H1 (cell line): ENCODE data around the gene VIT. TPM values are rescaled to one million over a fixed set of nuclear protein-coding genes. Genes with fewer than 3 reads are reported as not detected.
A peak's percentile ranks its signal among the peaks of the same experiment; 100 is the strongest.

Experiments used
- CTCF ChIA-PET: fragments of 300-600 bp; sonication (Branson Sonifier 250); formaldehyde crosslinking; loops from one replicate; lab custom pipeline; 2021; ENCODE audit not compliant: partially characterized antibody; lab: Charles Lee
- POLR2A ChIA-PET: fragments of 300-600 bp; sonication (Branson Sonifier 250); formaldehyde crosslinking; loops from one replicate; lab custom pipeline; 2021; ENCODE audit warnings: inconsistent platforms; ENCODE audit not compliant: partially characterized antibody; lab: Charles Lee
- DNase-seq, 2 experiments: peaks; one replicate each; pipeline versions ENCODE4 v3.0.0 to v3.0.0-alpha.2; 2010 to 2022; ENCODE audit warnings: low spot score in 2 of 2, low read depth in 1 of 2, mixed read lengths in 1 of 2
- FAIRE-seq: peaks from 2 replicates; lab custom pipeline; 2011; peaks lifted over from hg19 to GRCh38; lab: Jason Lieb, UNC
- H2AFZ ChIP-seq: 2 replicates; pipeline ENCODE4 v1.8.1; 2012; ENCODE audit warnings: low read length, inconsistent platforms
- H2AK5ac ChIP-seq: 2 replicates; pipeline ENCODE4 v1.6.1; 2013; ENCODE audit warnings: low read depth, low read length
- H2BK120ac ChIP-seq: replicated peaks from 2 replicates; pipeline ENCODE3; 2013; ENCODE audit warnings: low read depth, low read length, inconsistent platforms
- H2BK12ac ChIP-seq: 2 replicates; pipeline ENCODE4 v1.6.1; 2013; ENCODE audit warnings: low read depth, low read length
- H2BK15ac ChIP-seq: 2 replicates; pipeline ENCODE4 v1.6.1; 2013; ENCODE audit warnings: low read length
- H2BK20ac ChIP-seq: 2 replicates; pipeline ENCODE4 v1.6.1; 2013; ENCODE audit warnings: low read length
- H2BK5ac ChIP-seq: 2 replicates; pipeline ENCODE4 v1.6.1; 2013; ENCODE audit warnings: low read depth, low read length
- H3K14ac ChIP-seq: 2 replicates; pipeline ENCODE4 v1.6.1; 2013; ENCODE audit warnings: inconsistent platforms; ENCODE audit not compliant: insufficient read length
- H3K18ac ChIP-seq: 2 replicates; pipeline ENCODE4 v1.6.1; 2013; ENCODE audit warnings: low read length; ENCODE audit errors: extremely low read depth
- H3K23ac ChIP-seq: 2 replicates; pipeline ENCODE4 v1.6.1; 2013; ENCODE audit warnings: inconsistent platforms; ENCODE audit not compliant: insufficient read length
- H3K23me2 ChIP-seq: 2 replicates; pipeline ENCODE4 v1.6.1; 2013; ENCODE audit warnings: low read depth, low read length
- H3K27ac ChIP-seq: 2 replicates; pipeline ENCODE4 v1.6.1; 2011; ENCODE audit warnings: low read depth, low read length, inconsistent platforms
- H3K27me3 ChIP-seq, 4 experiments: replicated peaks in 1 of 4; 1 replicate in 1 of 4; 2 replicates in 3 of 4; pipeline versions ENCODE4 v1.6.1 to v1.8.1; 2011 to 2013; ENCODE audit warnings: low read length in 3 of 4, mild to moderate bottlenecking in 3 of 4, inconsistent platforms in 2 of 4, mixed read lengths in 2 of 4, moderate library complexity in 1 of 4; ENCODE audit not compliant: control insufficient read depth in 3 of 4, insufficient read depth in 3 of 4; ENCODE audit errors: extremely low read depth in 1 of 4
- H3K36me3 ChIP-seq, 4 experiments: 2 replicates each; pipeline versions ENCODE4 v1.6.1 to v1.8.1; 2011 to 2013; ENCODE audit warnings: mild to moderate bottlenecking in 4 of 4, low read length in 3 of 4, moderate library complexity in 2 of 4, control low read depth in 1 of 4, inconsistent platforms in 1 of 4; ENCODE audit not compliant: insufficient read depth in 4 of 4, control insufficient read depth in 2 of 4
- H3K4ac ChIP-seq: replicated peaks from 2 replicates; pipeline ENCODE3; 2013; ENCODE audit warnings: low read length, low read depth, mixed read lengths, inconsistent platforms; ENCODE audit not compliant: insufficient read length
- H3K4me1 ChIP-seq, 4 experiments: replicated peaks in 1 of 4; 1 replicate in 1 of 4; 2 replicates in 3 of 4; pipeline versions ENCODE4 v1.6.1 to v1.8.1; 2011 to 2013; ENCODE audit warnings: low read length in 3 of 4, inconsistent platforms in 2 of 4, mixed read lengths in 1 of 4; ENCODE audit not compliant: insufficient read depth in 4 of 4, control insufficient read depth in 3 of 4
- H3K4me2 ChIP-seq, 2 experiments: 2 replicates each; pipeline versions ENCODE4 v1.6.1 to v1.8.1; 2011 to 2013; ENCODE audit warnings: low read depth in 2 of 2, low read length in 2 of 2, control low read depth in 1 of 2, inconsistent platforms in 1 of 2, mild to moderate bottlenecking in 1 of 2; ENCODE audit not compliant: insufficient read depth in 1 of 2
- H3K4me3 ChIP-seq, 4 experiments: fragments of 200-600, 300-600 bp in 1 of 4; sonication (generic), shearing (Covaris generic), sonication (Bioruptor Twin) in 1 of 4; 2 replicates each; pipeline versions ENCODE4 v1.5.1 to v1.8.1; 2011 to 2016; ENCODE audit warnings: low read length in 4 of 4, low read depth in 3 of 4, control low read depth in 2 of 4, inconsistent platforms in 2 of 4, mild to moderate bottlenecking in 2 of 4, mixed read lengths in 1 of 4, moderate library complexity in 1 of 4; ENCODE audit not compliant: insufficient read depth in 2 of 4; ENCODE audit errors: extremely low read depth in 1 of 4
- H3K56ac ChIP-seq: replicated peaks from 2 replicates; pipeline ENCODE3; 2013; ENCODE audit warnings: low read depth, mild to moderate bottlenecking, mixed read lengths, low read length, inconsistent platforms; ENCODE audit not compliant: insufficient read length
- H3K79me1 ChIP-seq: 2 replicates; pipeline ENCODE4 v1.6.1; 2013; ENCODE audit warnings: low read depth, low read length, control low read depth
- H3K79me2 ChIP-seq, 2 experiments: 2 replicates each; pipeline versions ENCODE4 v1.6.1 to v1.8.1; 2012 to 2013; ENCODE audit warnings: low read length in 2 of 2, mild to moderate bottlenecking in 2 of 2, inconsistent platforms in 1 of 2; ENCODE audit not compliant: insufficient read depth in 2 of 2, control insufficient read depth in 1 of 2
- H3K9ac ChIP-seq, 4 experiments: replicated peaks in 1 of 4; 1 replicate in 1 of 4; 2 replicates in 3 of 4; pipeline versions ENCODE4 v1.6.1 to v1.8.1; 2011 to 2013; ENCODE audit warnings: low read depth in 3 of 4, low read length in 3 of 4, control low read depth in 2 of 4, mild to moderate bottlenecking in 2 of 4, moderate library complexity in 2 of 4, inconsistent platforms in 1 of 4; ENCODE audit errors: extremely low read depth in 1 of 4
- H3K9me3 ChIP-seq, 2 experiments: 2 replicates each; pipeline versions ENCODE4 v1.6.1 to v1.8.1; 2012 to 2013; ENCODE audit warnings: mild to moderate bottlenecking in 2 of 2, moderate library complexity in 2 of 2, control low read depth in 1 of 2, inconsistent platforms in 1 of 2, low read depth in 1 of 2, low read length in 1 of 2, mixed read lengths in 1 of 2; ENCODE audit not compliant: insufficient read depth in 2 of 2
- H4K20me1 ChIP-seq, 2 experiments: replicated peaks in 1 of 2; 2 replicates each; pipeline versions ENCODE3 to v1.8.1; 2011 to 2013; ENCODE audit warnings: inconsistent platforms in 2 of 2, low read length in 2 of 2, mild to moderate bottlenecking in 1 of 2; ENCODE audit not compliant: insufficient read depth in 2 of 2, control insufficient read depth in 1 of 2
- H4K5ac ChIP-seq: 2 replicates; pipeline ENCODE4 v1.6.1; 2013; ENCODE audit warnings: low read length, low read depth, mixed read lengths, inconsistent platforms; ENCODE audit not compliant: insufficient read length
- H4K8ac ChIP-seq: 2 replicates; pipeline ENCODE4 v1.8.0; 2013; ENCODE audit warnings: mild to moderate bottlenecking, moderate library complexity, low read length, inconsistent platforms; ENCODE audit not compliant: insufficient read depth; ENCODE audit errors: extremely low read depth
- H4K91ac ChIP-seq: replicated peaks from 2 replicates; pipeline ENCODE3; 2013; ENCODE audit warnings: low read length, mixed read lengths, inconsistent platforms; ENCODE audit not compliant: insufficient read length
- BRCA1 ChIP-seq: IDR thresholded peaks from 2 replicates; pipeline ENCODE4 v1.6.1; 2012; ENCODE audit warnings: low read depth, low read length, improper control_type of control experiment
- CTCF ChIP-seq, 3 experiments: IDR thresholded peaks; 1 replicate in 2 of 3; 2 replicates in 1 of 3; pipeline versions ENCODE4 v1.5.1 to v1.6.1; 2011; ENCODE audit warnings: low read length in 3 of 3, mild to moderate bottlenecking in 3 of 3, inconsistent platforms in 2 of 3, low read depth in 1 of 3, moderate library complexity in 1 of 3; ENCODE audit not compliant: insufficient read depth in 1 of 3; ENCODE audit errors: control extremely low read depth in 1 of 3
- EP300 ChIP-seq, 2 experiments: IDR thresholded peaks; 1 replicate in 1 of 2; 2 replicates in 1 of 2; pipeline ENCODE4 v1.6.1; 2011 to 2012; ENCODE audit warnings: low read depth in 2 of 2, low read length in 2 of 2, mild to moderate bottlenecking in 2 of 2, borderline replicate concordance in 1 of 2, inconsistent platforms in 1 of 2, moderate library complexity in 1 of 2
- FOSL1 ChIP-seq: IDR thresholded peaks from 2 replicates; pipeline ENCODE4 v1.6.1; 2011; ENCODE audit warnings: mild to moderate bottlenecking, low read depth, low read length, moderate library complexity; ENCODE audit not compliant: insufficient read depth
- KDM4A ChIP-seq: IDR thresholded peaks from one replicate; pipeline ENCODE4 v1.7.1; 2012; ENCODE audit warnings: low read depth, mild to moderate bottlenecking, moderate library complexity, low read length, inconsistent platforms; ENCODE audit not compliant: severe bottlenecking
- MAX ChIP-seq: IDR thresholded peaks from 2 replicates; pipeline ENCODE4 v1.6.1; 2012; ENCODE audit warnings: inconsistent platforms
- NANOG ChIP-seq: IDR thresholded peaks from 2 replicates; pipeline ENCODE4 v1.6.1; 2011; ENCODE audit warnings: low read length, low read depth, mild to moderate bottlenecking, inconsistent platforms; ENCODE audit not compliant: insufficient read depth, poor library complexity, severe bottlenecking
- RAD21 ChIP-seq, 2 experiments: IDR thresholded peaks in 1 of 2; conservative IDR thresholded peaks in 1 of 2; 2 replicates each; pipeline ENCODE4 v1.6.1; 2011; ENCODE audit warnings: low read depth in 2 of 2, low read length in 2 of 2, improper control_type of control experiment in 1 of 2, inconsistent platforms in 1 of 2, mild to moderate bottlenecking in 1 of 2, moderate library complexity in 1 of 2
- RFX5 ChIP-seq: IDR thresholded peaks from 2 replicates; pipeline ENCODE4 v1.6.1; 2011; ENCODE audit warnings: low read depth, low read length, improper control_type of control experiment, borderline replicate concordance
- YY1 ChIP-seq: IDR thresholded peaks from 2 replicates; pipeline ENCODE4 v1.6.1; 2011; ENCODE audit warnings: low read depth, mild to moderate bottlenecking, low read length
- whole genome bisulfite sequencing, 2 experiments: shearing (Covaris generic) in 1 of 2; methylation state at CpG; one replicate each; pipeline versions ENCODE4 v1.1.6 to v1.1.7; 2013 to 2015; ENCODE audit warnings: low lambda C conversion rate in 2 of 2, mixed read lengths in 2 of 2, inconsistent platforms in 1 of 2, low coverage in 1 of 2, missing lambda C conversion rate in 1 of 2; ENCODE audit not compliant: insufficient replicate concordance in 2 of 2, insufficient coverage in 1 of 2, insufficient read length in 1 of 2; ENCODE audit errors: extremely low coverage in 1 of 2, missing lambda C conversion rate in 1 of 2; 5-methylcytosine and 5-hydroxymethylcytosine counted together
- polyA plus RNA-seq, 7 experiments: library from polyadenylated mRNA; depleted of rRNA in 3 of 7; stranded (reverse) in 5 of 7; unstranded in 2 of 7; fragments of >200 nt in 5 of 7; fragments of 200-250 nt in 2 of 7; gene quantifications; 1 replicate in 5 of 7; 2 replicates in 1 of 7; 4 replicates in 1 of 7; pipeline versions ENCODE4 v1.2.1 to v1.2.3, GENCODE V29; 2011 to 2013; ENCODE audit warnings: missing spikeins in 2 of 7, mixed read lengths in 2 of 7
- total RNA-seq: library from RNA; stranded (reverse); fragmentation: NEBNext Ultra II Directional; extraction: Animal tissue kit (Norgen Biotek cat#: 25700); gene quantifications from 2 replicates; pipeline ENCODE4 v1.2.1, GENCODE V29; 2021

Gene VIT
- total and polyA plus RNA-seq, 2 of the 8 experiments (the other 6 are each of a cell fraction or from before 2014, with no cell fraction given) = 0.03 TPM; not detected in 1

- no peak overlapping the region for H3K4ac ChIP-seq
- no peaks in the 10 kb centered on the region for H3K79me2 ChIP-seq
- H2BK5ac ChIP-seq = no peak overlapping the region
- no peak overlapping the region for H3K14ac ChIP-seq
- H4K20me1 ChIP-seq = no peaks in the 10 kb centered on the region
- no peak overlapping the region for H4K91ac ChIP-seq
- no peak overlapping the region for H3K18ac ChIP-seq
- H3K4me2 ChIP-seq = no peak overlapping the region
- no peak overlapping the region for H2AK5ac ChIP-seq
- H4K5ac ChIP-seq = no peak overlapping the region
- POLR2A ChIA-PET = no interaction called here
- no peak overlapping the region for H3K56ac ChIP-seq
- peak; percentile 9 to 83 for DNase-seq
- CTCF ChIA-PET = interaction anchor here (0.6 to 6.4 kb wide), 26 partner anchors 9 to 1446 kb away, joined by 3 to 65 read pairs (median 5); no protein-coding TSS in a partner anchor
- no peaks in the 10 kb centered on the region for H3K4me1 ChIP-seq
- no peak overlapping the region for H3K4me3 ChIP-seq
- no peak overlapping the region for H2BK120ac ChIP-seq
- H3K9me3 ChIP-seq = peaks cover 0 to 9% of the 10 kb centered on the region in 2 experiments; a peak in 1 of 4 replicates
- H3K79me1 ChIP-seq = no peaks in the 10 kb centered on the region
- no peaks in the 10 kb centered on the region; a peak in 1 of 7 replicates for H3K27me3 ChIP-seq
- no peaks in the 10 kb centered on the region for H3K23me2 ChIP-seq
- no peak overlapping the region for H3K27ac ChIP-seq
- H3K36me3 ChIP-seq = no peaks in the 10 kb centered on the region
- H2BK12ac ChIP-seq = no peak overlapping the region; the same call in 1 of the 2 replicates
- whole genome bisulfite sequencing, 2 experiments = 43% methylated on average over 6 of the region's 6 CpGs; no CpG with 5 or more reads in 1 of the 2 experiments
- H2AFZ ChIP-seq = no peak overlapping the region
- H2BK15ac ChIP-seq = no peak overlapping the region
- H2BK20ac ChIP-seq = no peak overlapping the region
- peak; percentile 57 for FAIRE-seq
- H3K23ac ChIP-seq = no peak overlapping the region
- H3K9ac ChIP-seq = no peak overlapping the region
- no peak overlapping the region for H4K8ac ChIP-seq
- TF ChIP-seq BRCA1 (no peak), KDM4A (no peak), RAD21 (IDR thresholded peaks at IDR 0.05 in 1 of 2, conservative IDR thresholded peaks at IDR 0.05 in 1 of 2; ENCODE audit: low read depth in 2 of 2, low read length in 2 of 2) (peak; percentile 54 to 72), FOSL1 (no peak), MAX (0 out of 2 replicates have a peak, but pooled peaks have one; percentile 27), RFX5 (no peak), EP300 (IDR thresholded peaks at IDR 0.05; ENCODE audit: borderline replicate concordance in 1 of 2, low read depth in 2 of 2, low read length in 2 of 2) (no peak), YY1 (0 out of 2 replicates have a peak, but pooled peaks have one; percentile 73), NANOG (no peak), CTCF (IDR thresholded peaks at IDR 0.05; ENCODE audit: control extremely low read depth in 1 of 3, insufficient read depth in 1 of 3, low read depth in 1 of 3, low read length in 3 of 3) (peak; percentile 69 to 83 (median 71))
Observed at GRCh38 chr2:36812196-36812595, 115.7 kb downstream of the VIT start.
